HUES6 (cell line): ENCODE results near the gene GBE1.

ENCODE experiments used
- H3K27ac ChIP-seq: 2 replicates; pipeline ENCODE4 v1.7.0; 2013; ENCODE audit warnings: low read depth, mild to moderate bottlenecking, low read length, inconsistent platforms
- H3K27me3 ChIP-seq: 2 replicates; pipeline ENCODE4 v1.6.1; 2013; ENCODE audit warnings: low read length; ENCODE audit not compliant: control insufficient read depth, insufficient read depth
- H3K36me3 ChIP-seq: 2 replicates; pipeline ENCODE4 v1.6.1; 2013; ENCODE audit warnings: low read length; ENCODE audit not compliant: control insufficient read depth, insufficient read depth
- H3K4me1 ChIP-seq: 2 replicates; pipeline ENCODE4 v1.6.1; 2013; ENCODE audit warnings: low read length; ENCODE audit not compliant: control insufficient read depth, insufficient read depth
- H3K4me3 ChIP-seq: 2 replicates; pipeline ENCODE4 v1.5.1; 2013; ENCODE audit warnings: low read depth, low read length
- H3K9ac ChIP-seq: one replicate; pipeline ENCODE4 v1.6.1; 2013; ENCODE audit warnings: mild to moderate bottlenecking, low read length
- H3K9me3 ChIP-seq: 2 replicates; pipeline ENCODE4 v1.6.1; 2013; ENCODE audit warnings: low read depth, low read length; ENCODE audit not compliant: control insufficient read depth, insufficient read depth

GBE1 gene

GRCh38 chr3:81472600-81473362, 288.7 kb downstream of the GBE1 start:
- Histone ChIP-seq H3K4me1 (peaks cover 11% of the 10 kb centered on the region), H3K4me3 (no peak overlapping the region), H3K9ac (no peak overlapping the region), H3K27ac (no peak overlapping the region), H3K36me3 (no peaks in the 10 kb centered on the region), H3K27me3 (no peaks in the 10 kb centered on the region), H3K9me3 (no peaks in the 10 kb centered on the region)

- Histone ChIP-seq H3K9me3 (no peaks in the 10 kb centered on the region), H3K4me1 (peaks cover 11% of the 10 kb centered on the region), H3K27ac (no peak overlapping the region), H3K4me3 (no peak overlapping the region), H3K9ac (no peak overlapping the region), H3K27me3 (no peaks in the 10 kb centered on the region), H3K36me3 (no peaks in the 10 kb centered on the region)
Observed at GRCh38 chr3:81470524-81471278, 290.7 kb downstream of the GBE1 start.

GRCh38 chr3:81468391-81468790, 293.1 kb downstream of the GBE1 start:
- Histone ChIP-seq H3K36me3 (no peaks in the 10 kb centered on the region), H3K27me3 (no peaks in the 10 kb centered on the region), H3K9me3 (no peaks in the 10 kb centered on the region), H3K9ac (no peak overlapping the region), H3K4me3 (no peak overlapping the region), H3K27ac (no peak overlapping the region), H3K4me1 (peaks cover 10% of the 10 kb centered on the region)

GRCh38 chr3:81466201-81466560, 295.3 kb downstream of the GBE1 start:
- Histone ChIP-seq H3K36me3 (no peaks in the 10 kb centered on the region), H3K4me3 (no peak overlapping the region), H3K9ac (no peak overlapping the region), H3K9me3 (no peaks in the 10 kb centered on the region), H3K27me3 (no peaks in the 10 kb centered on the region), H3K4me1 (no peaks in the 10 kb centered on the region; the same call in 1 of the 2 replicates), H3K27ac (no peak overlapping the region)

GRCh38 chr3:81465510-81466200, 295.8 kb downstream of the GBE1 start:
- Histone ChIP-seq H3K9ac (no peak overlapping the region), H3K4me3 (no peak overlapping the region), H3K4me1 (no peaks in the 10 kb centered on the region; the same call in 1 of the 2 replicates), H3K9me3 (no peaks in the 10 kb centered on the region), H3K27me3 (no peaks in the 10 kb centered on the region), H3K27ac (no peak overlapping the region), H3K36me3 (no peaks in the 10 kb centered on the region)

- Histone ChIP-seq H3K36me3 (no peaks in the 10 kb centered on the region), H3K9me3 (no peaks in the 10 kb centered on the region), H3K4me1 (no peaks in the 10 kb centered on the region), H3K27ac (no peak overlapping the region), H3K27me3 (no peaks in the 10 kb centered on the region), H3K9ac (no peak overlapping the region), H3K4me3 (no peak overlapping the region)
Observed at GRCh38 chr3:81463781-81464180, 297.7 kb downstream of the GBE1 start.

GRCh38 chr3:81462921-81463320, 298.5 kb downstream of the GBE1 start:
- Histone ChIP-seq H3K9me3 (no peaks in the 10 kb centered on the region), H3K27me3 (no peaks in the 10 kb centered on the region), H3K4me1 (no peaks in the 10 kb centered on the region), H3K27ac (no peak overlapping the region), H3K4me3 (no peak overlapping the region), H3K36me3 (no peaks in the 10 kb centered on the region), H3K9ac (no peak overlapping the region)

- no peak overlapping the region for H3K4me3 ChIP-seq
- no peak overlapping the region for H3K9ac ChIP-seq
- H3K4me1 ChIP-seq: no peaks in the 10 kb centered on the region
- no peaks in the 10 kb centered on the region for H3K9me3 ChIP-seq
- H3K27me3 ChIP-seq: no peaks in the 10 kb centered on the region
- H3K27ac ChIP-seq: no peak overlapping the region
- no peaks in the 10 kb centered on the region for H3K36me3 ChIP-seq
Observed at GRCh38 chr3:81459733-81460132, 301.7 kb downstream of the GBE1 start.

GRCh38 chr3:81452418-81452817, 309.0 kb downstream of the GBE1 start:
- no peak overlapping the region for H3K27ac ChIP-seq
- no peak overlapping the region for H3K9ac ChIP-seq
- H3K4me3 ChIP-seq: no peak overlapping the region
- H3K4me1 ChIP-seq: no peaks in the 10 kb centered on the region; the same call in 1 of the 2 replicates
- no peaks in the 10 kb centered on the region for H3K9me3 ChIP-seq
- H3K36me3 ChIP-seq: no peaks in the 10 kb centered on the region
- H3K27me3 ChIP-seq: no peaks in the 10 kb centered on the region

GRCh38 chr3:81451611-81452010, 309.8 kb downstream of the GBE1 start:
- Histone ChIP-seq H3K4me3 (no peak overlapping the region), H3K9ac (no peak overlapping the region), H3K36me3 (no peaks in the 10 kb centered on the region), H3K27me3 (no peaks in the 10 kb centered on the region), H3K4me1 (no peaks in the 10 kb centered on the region; the same call in 1 of the 2 replicates), H3K9me3 (no peaks in the 10 kb centered on the region), H3K27ac (no peak overlapping the region)

- Histone ChIP-seq H3K9me3 (no peaks in the 10 kb centered on the region), H3K36me3 (no peaks in the 10 kb centered on the region), H3K9ac (no peak overlapping the region), H3K4me3 (no peak overlapping the region), H3K4me1 (no peaks in the 10 kb centered on the region; the same call in 1 of the 2 replicates), H3K27me3 (no peaks in the 10 kb centered on the region), H3K27ac (no peak overlapping the region)
Observed at GRCh38 chr3:81451140-81451539, 310.3 kb downstream of the GBE1 start.
